GM23338 (cell line): ENCODE measurements around the gene TBC1D2B. TPM values are rescaled to one million over a fixed set of nuclear protein-coding genes. Genes with fewer than 3 reads are reported as not detected.

Experiments
- ATAC-seq: fragments of 200-7000 bp; cut with Tn5 transposase; 3 replicates; pipeline ENCODE4 v1.9.1; 2020
- DNase-seq: peaks from one replicate; pipeline ENCODE4 v3.0.0-alpha.2; 2015; ENCODE audit warnings: low spot score
- H2AFZ ChIP-seq: fragments of 200-600 bp; sonication (generic); 2 replicates; pipeline ENCODE4 v1.8.0; 2016; ENCODE audit warnings: antibody characterized with exemption, mild to moderate bottlenecking, moderate library complexity
- H3F3A ChIP-seq: fragments of 200-600 bp; sonication (generic); replicated peaks from 2 replicates; pipeline ENCODE4 v1.8.0; 2017; ENCODE audit warnings: antibody characterized with exemption, mixed run types, low read depth
- H3K27ac ChIP-seq: fragments of 200-600 bp; sonication (generic); 2 replicates; pipeline ENCODE4 v1.6.1; 2016; ENCODE audit warnings: low read depth
- H3K27me3 ChIP-seq: fragments of 200-600 bp; sonication (generic); 2 replicates; pipeline ENCODE4 v1.8.0; 2016; ENCODE audit warnings: mild to moderate bottlenecking, mixed run types, moderate library complexity; ENCODE audit not compliant: insufficient read depth
- H3K36me3 ChIP-seq: fragments of 200-600 bp; sonication (generic); 2 replicates; pipeline ENCODE4 v1.8.0; 2016; ENCODE audit warnings: mild to moderate bottlenecking; ENCODE audit not compliant: insufficient read depth
- H3K4me1 ChIP-seq: fragments of 200-600 bp; sonication (generic); 2 replicates; pipeline ENCODE4 v1.8.0; 2016; ENCODE audit warnings: mild to moderate bottlenecking, moderate library complexity; ENCODE audit not compliant: insufficient read depth
- H3K4me2 ChIP-seq: fragments of 200-600 bp; sonication (generic); 2 replicates; pipeline ENCODE4 v1.7.1; 2017; ENCODE audit warnings: mixed run types
- H3K4me3 ChIP-seq: fragments of 200-600 bp; sonication (generic); 2 replicates; pipeline ENCODE4 v1.6.1; 2016; ENCODE audit warnings: mixed run types
- H3K79me2 ChIP-seq: fragments of 200-600 bp; sonication (generic); replicated peaks from 2 replicates; pipeline ENCODE4 v1.8.0; 2017; ENCODE audit warnings: mild to moderate bottlenecking; ENCODE audit not compliant: insufficient read depth
- H3K9me2 ChIP-seq: fragments of 200-600 bp; sonication (generic); 2 replicates; pipeline ENCODE4 v1.8.0; 2017; ENCODE audit not compliant: insufficient read depth
- H4K20me1 ChIP-seq: fragments of 200-600 bp; sonication (generic); replicated peaks from 2 replicates; pipeline ENCODE4 v1.8.0; 2017; ENCODE audit warnings: mild to moderate bottlenecking; ENCODE audit not compliant: insufficient read depth
- H3K27ac Mint-ChIP-seq: 2 replicates; pipeline ENCODE4 v1.8.0; 2020; ENCODE audit warnings: inconsistent platforms, mild to moderate bottlenecking, moderate library complexity, mixed read lengths
- H3K27me3 Mint-ChIP-seq: 3 replicates; pipeline ENCODE4 v1.8.0; 2022; ENCODE audit warnings: low read depth, mild to moderate bottlenecking, moderate library complexity, mixed read lengths, inconsistent platforms; ENCODE audit not compliant: insufficient read depth, poor library complexity
- H3K36me3 Mint-ChIP-seq: 3 replicates; pipeline ENCODE4 v1.8.0; 2021; ENCODE audit warnings: low read depth, mild to moderate bottlenecking, inconsistent platforms, moderate library complexity, mixed read lengths
- H3K4me1 Mint-ChIP-seq: 3 replicates; pipeline ENCODE4 v1.8.0; 2020; ENCODE audit warnings: mild to moderate bottlenecking, inconsistent platforms, mixed read lengths
- H3K4me3 Mint-ChIP-seq: 3 replicates; pipeline ENCODE4 v1.8.0; 2021; ENCODE audit warnings: moderate library complexity, mild to moderate bottlenecking, inconsistent platforms, mixed read lengths
- H3K9me3 Mint-ChIP-seq: 3 replicates; pipeline ENCODE4 v1.8.0; 2020; ENCODE audit warnings: moderate library complexity, mild to moderate bottlenecking, inconsistent platforms, mixed read lengths
- CREB1 ChIP-seq: fragments of 250-450 bp; sonication (Bioruptor Pico); IDR thresholded peaks from 2 replicates; pipeline ENCODE4 v1.5.0; 2020; ENCODE audit warnings: low read depth, mild to moderate bottlenecking, moderate library complexity
- ETS1 ChIP-seq: IDR thresholded peaks from 2 replicates; pipeline ENCODE4 v1.6.1; 2016; ENCODE audit warnings: antibody characterized with exemption
- EZH2 ChIP-seq: fragments of 200-600 bp; sonication (generic); IDR thresholded peaks from one replicate; pipeline ENCODE4 v1.8.0; 2017; ENCODE audit warnings: antibody characterized with exemption, mild to moderate bottlenecking, low read depth; ENCODE audit not compliant: unreplicated experiment
- EZH2phosphoT487 ChIP-seq: fragments of 200-600 bp; sonication (generic); IDR thresholded peaks from one replicate; pipeline ENCODE4 v1.8.1; 2018; ENCODE audit warnings: antibody characterized with exemption; ENCODE audit not compliant: unreplicated experiment
- JUNB ChIP-seq: IDR thresholded peaks from one replicate; pipeline ENCODE4 v1.6.1; 2016; ENCODE audit warnings: antibody characterized with exemption; ENCODE audit not compliant: unreplicated experiment
- NANOG ChIP-seq: IDR thresholded peaks from 2 replicates; pipeline ENCODE4 v1.6.1; 2016; ENCODE audit warnings: antibody characterized with exemption, borderline replicate concordance
- REST ChIP-seq: IDR thresholded peaks from one replicate; pipeline ENCODE4 v1.6.1; 2018; ENCODE audit warnings: antibody characterized with exemption; ENCODE audit not compliant: unreplicated experiment
- ZNF114 ChIP-seq: fragments of 250-450 bp; sonication (Bioruptor Pico); IDR thresholded peaks from 2 replicates; pipeline ENCODE4 v1.5.0; 2020; ENCODE audit warnings: mild to moderate bottlenecking, moderate library complexity
- ZNF331 ChIP-seq: fragments of 250-450 bp; sonication (Bioruptor Pico); IDR thresholded peaks from 2 replicates; pipeline ENCODE4 v1.5.0; 2020; ENCODE audit warnings: low read depth, mild to moderate bottlenecking, moderate library complexity
- ZNF462 ChIP-seq: fragments of 250-450 bp; sonication (Bioruptor Pico); IDR thresholded peaks from 2 replicates; pipeline ENCODE4 v1.5.0; 2020; ENCODE audit warnings: mild to moderate bottlenecking, moderate library complexity
- polyA plus RNA-seq: library from polyadenylated mRNA; unstranded; fragments of >200 nt; fragmentation: Nextera tagmentation; extraction: Ambion mirVana; gene quantifications from 2 replicates; pipeline ENCODE4 v1.2.1, GENCODE V29; 2016
- total RNA-seq: library from RNA; depleted of rRNA; stranded (reverse); fragments of >200 nt; shearing (Covaris generic); gene quantifications from 2 replicates; pipeline ENCODE4 v1.2.3, GENCODE V29; 2014

Gene TBC1D2B
- total and polyA plus RNA-seq, 2 experiments from 2014 or later: 3.6 to 17.8 TPM

GRCh38 chr15:78010067-78010466 lies 67.4 kb downstream of the TBC1D2B start (continued):
- no peak for TF ChIP-seq ZNF462 (CRISPR knock-in tag)
- TF ChIP-seq CREB1 (CRISPR knock-in tag): no peak
- no peak for TF ChIP-seq ETS1
- TF ChIP-seq EZH2phosphoT487: no peak

GRCh38 chr15:78007964-78008886 lies 69.3 kb downstream of the TBC1D2B start:
- Histone ChIP-seq H3F3A (no peaks in the 10 kb centered on the region), H3K4me1 (0 out of 2 replicates have a peak, but pooled peaks cover 6% of the 10 kb centered on the region), H2AFZ (no peak overlapping the region), H4K20me1 (no peaks in the 10 kb centered on the region), H3K4me3 (no peak overlapping the region), H3K4me2 (no peak overlapping the region), H3K27me3 (no peaks in the 10 kb centered on the region), H3K27ac (no peak overlapping the region), H3K9me2 (no peaks in the 10 kb centered on the region), H3K36me3 (peaks cover 6% of the 10 kb centered on the region), H3K79me2 (no peaks in the 10 kb centered on the region)
- no peak overlapping the region for H3K4me3 Mint-ChIP-seq
- no peaks in the 10 kb centered on the region for H3K9me3 Mint-ChIP-seq
- H3K36me3 Mint-ChIP-seq: peaks cover 21% of the 10 kb centered on the region
- DNase-seq: no peak
- peaks cover 2% of the 10 kb centered on the region for H3K27me3 Mint-ChIP-seq
- ATAC-seq: no peak
- H3K4me1 Mint-ChIP-seq: peaks cover 11% of the 10 kb centered on the region
- H3K27ac Mint-ChIP-seq: no peak overlapping the region; the same call in 1 of the 2 replicates
- TF ChIP-seq REST (no peak), ZNF331 (CRISPR knock-in tag) (no peak), EZH2phosphoT487 (no peak), EZH2 (no peak), ZNF114 (no peak), JUNB (no peak), ETS1 (no peak), NANOG (no peak)
